Type B pancreatic cell (in vitro differentiated cells): Measurements from ENCODE around the gene SLC26A1. TPM values are rescaled to one million over a fixed set of nuclear protein-coding genes. Genes with fewer than 3 reads are reported as not detected.

ENCODE experiments used
- total RNA-seq: library from RNA; stranded (reverse); gene quantifications from 2 replicates; pipeline ENCODE4 v1.2.1, GENCODE V29; 2021; ENCODE audit warnings: low replicate concordance

Gene SLC26A1
- total RNA-seq, 1 donor from 2014 or later = 2.8 TPM

Other genes with a start within 250 kb of the SLC26A1 start
- gene CPLX1, start 167.3 kb downstream of the SLC26A1 start, total RNA-seq = 3.7 and 5.6 TPM in 2 replicates
- gene GAK, start 61.1 kb downstream of the SLC26A1 start, total RNA-seq = 97.1 and 115 TPM in 2 replicates
- 21.4 and 33.6 TPM in 2 replicates for gene TMEM175, start 60.9 kb downstream of the SLC26A1 start, total RNA-seq
- 17.0 and 21.2 TPM in 2 replicates for gene DGKQ, start 19.8 kb downstream of the SLC26A1 start, total RNA-seq
- gene IDUA, start 6.4 kb downstream of the SLC26A1 start, total RNA-seq = 20.7 and 37.2 TPM in 2 replicates
- 20.5 and 30.9 TPM in 2 replicates for gene FGFRL1, start 18.2 kb upstream of the SLC26A1 start, total RNA-seq
- 3.0 and 3.5 TPM in 2 replicates for gene RNF212, start 120.2 kb upstream of the SLC26A1 start, total RNA-seq
- 8.8 and 10.4 TPM in 2 replicates for gene SPON2, start 179.2 kb upstream of the SLC26A1 start, total RNA-seq